MM.1S (cell line): ENCODE data around the gene SLC38A3.

ENCODE experiments used
- DNase-seq: peaks from one replicate; pipeline ENCODE4 v3.0.0-alpha.2; 2015
- H2AFZ ChIP-seq: fragments of 300-600 bp; sonication (generic); 2 replicates; pipeline ENCODE4 v1.6.0; 2016; ENCODE audit warnings: antibody characterized with exemption, low read length
- H3F3A ChIP-seq: fragments of 300-600 bp; sonication (generic); 2 replicates; pipeline ENCODE4 v1.6.1; 2016; ENCODE audit warnings: mild to moderate bottlenecking, antibody characterized with exemption, low read length, moderate library complexity, mixed read lengths; ENCODE audit not compliant: insufficient read depth
- H3K27ac ChIP-seq: fragments of 300-600 bp; sonication (generic); 2 replicates; pipeline ENCODE4 v1.5.1; 2016; ENCODE audit warnings: mild to moderate bottlenecking, low read length
- H3K27me3 ChIP-seq: fragments of 300-600 bp; sonication (generic); replicated peaks from 2 replicates; pipeline ENCODE4 v1.6.0; 2016; ENCODE audit warnings: low read length; ENCODE audit not compliant: insufficient read depth
- H3K36me3 ChIP-seq: fragments of 300-600 bp; sonication (generic); replicated peaks from 2 replicates; pipeline ENCODE4 v1.6.1; 2016; ENCODE audit warnings: mild to moderate bottlenecking, low read length, mixed read lengths; ENCODE audit not compliant: insufficient read depth
- H3K4me1 ChIP-seq: fragments of 300-600 bp; sonication (generic); 2 replicates; pipeline ENCODE4 v1.6.1; 2016; ENCODE audit warnings: low read length, mixed read lengths
- H3K4me2 ChIP-seq: fragments of 300-600 bp; sonication (generic); 2 replicates; pipeline ENCODE4 v1.6.0; 2016; ENCODE audit warnings: low read depth, low read length
- H3K4me3 ChIP-seq: fragments of 300-600 bp; sonication (generic); 2 replicates; pipeline ENCODE4 v1.5.1; 2016; ENCODE audit warnings: low read length, mixed read lengths
- H3K79me2 ChIP-seq: fragments of 300-600 bp; sonication (generic); 2 replicates; pipeline ENCODE4 v1.6.1; 2016; ENCODE audit warnings: mixed run types, low read length, mixed read lengths
- H3K9ac ChIP-seq: fragments of 300-600 bp; sonication (generic); 2 replicates; pipeline ENCODE4 v1.6.1; 2016; ENCODE audit warnings: low read length, mixed read lengths
- H3K9me2 ChIP-seq: fragments of 300-600 bp; sonication (generic); replicated peaks from 2 replicates; pipeline ENCODE4 v1.6.1; 2016; ENCODE audit warnings: mild to moderate bottlenecking, low read length, mixed read lengths; ENCODE audit not compliant: insufficient read depth
- H3K9me3 ChIP-seq: fragments of 300-600 bp; sonication (generic); replicated peaks from 2 replicates; pipeline ENCODE4 v1.6.1; 2016; ENCODE audit warnings: mild to moderate bottlenecking, low read length, mixed read lengths; ENCODE audit not compliant: insufficient read depth
- H4K20me1 ChIP-seq: fragments of 300-600 bp; sonication (generic); 2 replicates; pipeline ENCODE4 v1.6.1; 2016; ENCODE audit warnings: mild to moderate bottlenecking, low read length, moderate library complexity, mixed read lengths; ENCODE audit not compliant: insufficient read depth
- EZH2 ChIP-seq: fragments of 300-600 bp; sonication (generic); optimal IDR thresholded peaks from 2 replicates; pipeline ENCODE3; 2017; ENCODE audit warnings: low read depth, mild to moderate bottlenecking, antibody characterized with exemption, low read length, mixed read lengths
- EZH2phosphoT487 ChIP-seq: fragments of 300-600 bp; sonication (generic); IDR thresholded peaks from 2 replicates; pipeline ENCODE4 v1.6.1; 2018; ENCODE audit warnings: antibody characterized with exemption, low read length
- TF ChIP-seq, protein P1 (sequence below): fragments of 300-600 bp; sonication (generic); IDR thresholded peaks from 2 replicates; pipeline ENCODE4 v1.5.1; 2016; ENCODE audit warnings: antibody characterized with exemption, low read length, mixed read lengths

The SLC38A3 gene

DNA sequence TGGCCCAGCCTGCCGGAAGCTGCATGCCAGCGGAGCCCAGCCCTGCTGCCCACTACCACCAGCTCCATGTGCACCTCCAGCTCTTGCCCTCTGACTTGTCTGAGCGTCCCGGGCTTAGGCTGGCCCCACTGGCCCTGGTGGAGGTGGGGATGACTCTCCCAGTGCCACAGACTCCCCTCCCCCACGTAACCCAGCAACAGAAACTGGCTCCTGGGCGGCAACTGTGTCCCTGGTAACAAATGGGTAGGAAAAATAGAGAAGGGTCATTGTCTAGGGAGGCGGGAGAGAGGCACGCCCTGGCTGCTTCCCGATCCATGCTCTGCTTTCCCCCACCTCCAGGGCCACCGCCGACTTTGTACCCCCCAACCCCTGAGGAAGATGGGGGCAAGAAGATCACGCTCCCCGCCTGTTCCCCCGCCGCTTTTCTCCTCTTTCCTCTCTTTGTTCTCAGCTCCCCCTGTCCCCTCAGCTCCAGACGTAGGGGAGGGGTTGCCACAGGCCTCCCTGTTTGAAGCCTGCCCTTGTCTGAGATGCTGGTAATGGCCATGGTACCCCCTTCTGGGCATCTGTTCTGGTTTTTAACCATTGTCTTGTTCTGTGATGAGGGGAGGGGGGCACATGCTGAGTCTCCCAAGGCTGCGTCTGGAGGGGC lies 53.1 kb downstream of the SLC38A3 start:
- Histone ChIP-seq H3K4me2 (no peak overlapping the region), H3K9ac (no peak overlapping the region), H3K36me3 (peaks cover 8% of the 10 kb centered on the region)

GRCh38 chr3:50258979-50259378 lies 53.9 kb downstream of the SLC38A3 start:
- H3K36me3 ChIP-seq, result peaks cover 8% of the 10 kb centered on the region
- H3F3A ChIP-seq, result 0 out of 2 replicates have a peak, but pooled peaks cover 6% of the 10 kb centered on the region
- no peak overlapping the region for H3K4me3 ChIP-seq
- H2AFZ ChIP-seq, result no peak overlapping the region
- H3K79me2 ChIP-seq, result no peaks in the 10 kb centered on the region
- no peak for DNase-seq
- TF ChIP-seq, protein P1, sequence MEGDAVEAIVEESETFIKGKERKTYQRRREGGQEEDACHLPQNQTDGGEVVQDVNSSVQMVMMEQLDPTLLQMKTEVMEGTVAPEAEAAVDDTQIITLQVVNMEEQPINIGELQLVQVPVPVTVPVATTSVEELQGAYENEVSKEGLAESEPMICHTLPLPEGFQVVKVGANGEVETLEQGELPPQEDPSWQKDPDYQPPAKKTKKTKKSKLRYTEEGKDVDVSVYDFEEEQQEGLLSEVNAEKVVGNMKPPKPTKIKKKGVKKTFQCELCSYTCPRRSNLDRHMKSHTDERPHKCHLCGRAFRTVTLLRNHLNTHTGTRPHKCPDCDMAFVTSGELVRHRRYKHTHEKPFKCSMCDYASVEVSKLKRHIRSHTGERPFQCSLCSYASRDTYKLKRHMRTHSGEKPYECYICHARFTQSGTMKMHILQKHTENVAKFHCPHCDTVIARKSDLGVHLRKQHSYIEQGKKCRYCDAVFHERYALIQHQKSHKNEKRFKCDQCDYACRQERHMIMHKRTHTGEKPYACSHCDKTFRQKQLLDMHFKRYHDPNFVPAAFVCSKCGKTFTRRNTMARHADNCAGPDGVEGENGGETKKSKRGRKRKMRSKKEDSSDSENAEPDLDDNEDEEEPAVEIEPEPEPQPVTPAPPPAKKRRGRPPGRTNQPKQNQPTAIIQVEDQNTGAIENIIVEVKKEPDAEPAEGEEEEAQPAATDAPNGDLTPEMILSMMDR, result no peak
- no peak for TF ChIP-seq EZH2
- TF ChIP-seq EZH2phosphoT487, result no peak
- H3K27me3 ChIP-seq, result no peaks in the 10 kb centered on the region
- H3K4me1 ChIP-seq, result peaks cover 6% of the 10 kb centered on the region; the same call in 1 of the 2 replicates
- no peaks in the 10 kb centered on the region for H3K9me2 ChIP-seq
- no peak overlapping the region for H3K9ac ChIP-seq
- H4K20me1 ChIP-seq, result no peaks in the 10 kb centered on the region
- H3K27ac ChIP-seq, result no peak overlapping the region
- no peak overlapping the region for H3K4me2 ChIP-seq
- no peaks in the 10 kb centered on the region for H3K9me3 ChIP-seq

More for the DNA sequence above, 53.1 kb downstream of the SLC38A3 start:
- Histone ChIP-seq H4K20me1 (no peaks in the 10 kb centered on the region), H2AFZ (no peak overlapping the region), H3K4me1 (peaks cover 6% of the 10 kb centered on the region; the same call in 1 of the 2 replicates), H3K4me3 (no peak overlapping the region), H3K9me3 (no peaks in the 10 kb centered on the region), H3K79me2 (no peaks in the 10 kb centered on the region), H3K27me3 (no peaks in the 10 kb centered on the region), H3F3A (0 out of 2 replicates have a peak, but pooled peaks cover 6% of the 10 kb centered on the region), H3K27ac (no peak overlapping the region), H3K9me2 (no peaks in the 10 kb centered on the region)
- DNase-seq, result no peak
- TF ChIP-seq EZH2 (no peak), EZH2phosphoT487 (no peak)
- TF ChIP-seq, protein P1, result no peak

DNA sequence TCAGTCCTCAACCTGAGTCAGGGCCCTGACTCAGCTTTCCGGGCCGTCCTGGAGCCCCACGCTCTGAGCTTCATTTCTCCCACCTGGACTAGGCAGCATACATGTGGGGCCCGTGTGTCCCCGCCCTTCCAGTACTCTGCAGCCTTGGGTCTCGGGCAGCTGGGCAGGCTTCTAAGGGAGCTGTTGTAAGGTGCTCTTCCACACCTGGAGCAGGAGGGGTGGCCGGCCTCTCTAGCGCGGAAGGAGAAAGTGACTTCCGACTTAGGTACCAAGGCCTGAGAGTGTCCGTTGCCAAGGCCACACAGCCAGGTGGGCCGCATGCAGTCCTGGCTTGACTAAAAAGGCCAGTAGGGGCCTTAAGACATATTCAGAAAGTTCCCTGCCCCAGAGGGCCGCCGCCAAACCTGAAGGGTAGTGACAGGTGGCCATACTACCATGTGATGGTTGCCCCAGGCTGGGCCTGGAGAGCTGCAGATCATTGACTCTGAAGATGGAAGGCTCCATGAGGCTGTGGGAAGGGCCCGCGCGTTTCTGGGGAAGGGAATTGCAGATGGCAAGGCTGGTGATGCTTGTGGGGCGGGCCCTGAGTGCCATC lies 54.5 kb downstream of the SLC38A3 start:
- no peaks in the 10 kb centered on the region for H3K27me3 ChIP-seq
- no peaks in the 10 kb centered on the region for H3K79me2 ChIP-seq

More for the DNA sequence above, 54.5 kb downstream of the SLC38A3 start:
- Histone ChIP-seq H3K27ac (no peak overlapping the region), H3K4me3 (peak overlapping the region; percentile 76; the same call in 1 of the 2 replicates), H4K20me1 (no peaks in the 10 kb centered on the region), H3F3A (0 out of 2 replicates have a peak, but pooled peaks cover 6% of the 10 kb centered on the region), H3K9me3 (no peaks in the 10 kb centered on the region), H3K4me1 (peaks cover 6% of the 10 kb centered on the region; the same call in 1 of the 2 replicates), H2AFZ (0 out of 2 replicates have a peak overlapping the region, but pooled peaks have one; percentile 22), H3K9ac (peak overlapping the region; percentile 7; the same call in 1 of the 2 replicates), H3K9me2 (no peaks in the 10 kb centered on the region), H3K4me2 (peak overlapping the region; percentile 99), H3K36me3 (peaks cover 8% of the 10 kb centered on the region)
- no peak for DNase-seq
- TF ChIP-seq, protein P1, result no peak
- no peak for TF ChIP-seq EZH2phosphoT487
- no peak for TF ChIP-seq EZH2
